ENCODE data around the gene TDRD10.

GRCh38 chr1:154550070-154550469, 48.1 kb downstream of the TDRD10 start:
- TF ChIP-seq CTCF (conservative IDR thresholded peaks at IDR 0.05; ENCODE audit: low read depth, low read length), result no peak
- TF ChIP-seq EZH2 (IDR thresholded peaks at IDR 0.05; ENCODE audit: borderline replicate concordance, low read depth, low read length, poor library complexity, severe bottlenecking), result no peak

Measured in A673 (cell line).